CD14-positive monocyte (primary cell): ENCODE measurements around the gene IL11RA. TPM values are rescaled to one million over a fixed set of nuclear protein-coding genes. Genes with fewer than 3 reads are reported as not detected.

ENCODE experiments used
- DNase-seq, 3 donors: peaks; one replicate each; pipeline ENCODE4 v3.0.0-alpha.2; 2011 to 2022
- H2AFZ ChIP-seq: 2 replicates; pipeline ENCODE4 v1.6.0; 2012; ENCODE audit warnings: mild to moderate bottlenecking, low read depth, low read length, inconsistent platforms; ENCODE audit not compliant: insufficient read depth, poor library complexity, severe bottlenecking
- H3K27ac ChIP-seq, 2 donors: 1 replicate in 1 of 2; 2 replicates in 1 of 2; pipeline ENCODE4 v1.5.1; 2012 to 2013; ENCODE audit warnings: low read length in 2 of 2, control low read depth in 1 of 2, inconsistent platforms in 1 of 2, low read depth in 1 of 2, mild to moderate bottlenecking in 1 of 2
- H3K27me3 ChIP-seq, 2 donors: one replicate each; pipeline versions ENCODE4 v1.6.0 to v1.6.1; 2011 to 2013; ENCODE audit warnings: low read length in 2 of 2; ENCODE audit not compliant: control insufficient read depth in 2 of 2, insufficient read depth in 2 of 2
- H3K36me3 ChIP-seq, 2 donors: replicated peaks in 1 of 2; 1 replicate in 1 of 2; 2 replicates in 1 of 2; pipeline versions ENCODE4 v1.5.1 to v1.6.1; 2012 to 2013; ENCODE audit warnings: low read length in 2 of 2, control low read depth in 1 of 2, inconsistent platforms in 1 of 2, mild to moderate bottlenecking in 1 of 2; ENCODE audit not compliant: insufficient read depth in 2 of 2, control insufficient read depth in 1 of 2
- H3K4me1 ChIP-seq, 2 donors: 1 replicate in 1 of 2; 2 replicates in 1 of 2; pipeline versions ENCODE4 v1.5.1 to v1.6.1; 2012 to 2013; ENCODE audit warnings: low read length in 2 of 2, control low read depth in 1 of 2, inconsistent platforms in 1 of 2, mild to moderate bottlenecking in 1 of 2, moderate library complexity in 1 of 2; ENCODE audit not compliant: insufficient read depth in 2 of 2, control insufficient read depth in 1 of 2
- H3K4me2 ChIP-seq: replicated peaks from 2 replicates; pipeline ENCODE3; 2012; ENCODE audit warnings: low read length, moderate library complexity, mild to moderate bottlenecking; ENCODE audit not compliant: poor library complexity, severe bottlenecking; ENCODE audit errors: extremely low read depth
- H3K4me3 ChIP-seq, 3 experiments: fragments of 200-600 bp in 1 of 3; sonication (generic) in 1 of 3; replicated peaks in 1 of 3; 1 replicate in 2 of 3; 2 replicates in 1 of 3; pipeline ENCODE4 v1.5.1; 2011 to 2013; ENCODE audit warnings: low read length in 3 of 3, mild to moderate bottlenecking in 3 of 3, control low read depth in 2 of 3, low read depth in 2 of 3, inconsistent platforms in 1 of 3, moderate library complexity in 1 of 3
- H3K79me2 ChIP-seq: 2 replicates; pipeline ENCODE4 v1.6.0; 2012; ENCODE audit warnings: mild to moderate bottlenecking, control low read depth, inconsistent platforms, low read length, moderate library complexity; ENCODE audit not compliant: insufficient read depth
- H3K9ac ChIP-seq: 2 replicates; pipeline ENCODE4 v1.6.0; 2017; ENCODE audit warnings: low read length, mild to moderate bottlenecking; ENCODE audit not compliant: insufficient read depth, poor library complexity, severe bottlenecking
- H3K9me3 ChIP-seq, 2 donors: replicated peaks in 1 of 2; 1 replicate in 1 of 2; 2 replicates in 1 of 2; pipeline versions ENCODE4 v1.5.1 to v1.6.1; 2012 to 2013; ENCODE audit warnings: low read length in 2 of 2, control low read depth in 1 of 2; ENCODE audit not compliant: control insufficient read depth in 1 of 2, insufficient read depth in 1 of 2
- H4K20me1 ChIP-seq: 2 replicates; pipeline ENCODE4 v1.6.0; 2012; ENCODE audit warnings: mild to moderate bottlenecking, low read length, control low read depth, moderate library complexity; ENCODE audit not compliant: insufficient read depth
- H3K27ac Mint-ChIP-seq, 7 donors: one replicate each; pipeline ENCODE4 v1.8.0; 2020; ENCODE audit warnings: mild to moderate bottlenecking in 7 of 7, mixed read lengths in 7 of 7, moderate library complexity in 6 of 7, inconsistent platforms in 2 of 7
- H3K27me3 Mint-ChIP-seq, 3 donors: one replicate each; pipeline ENCODE4 v1.8.0; 2021 to 2022; ENCODE audit warnings: low read depth in 3 of 3, mild to moderate bottlenecking in 3 of 3, mixed read lengths in 3 of 3, moderate library complexity in 3 of 3, inconsistent platforms in 1 of 3
- H3K36me3 Mint-ChIP-seq, 2 donors: one replicate each; pipeline ENCODE4 v1.8.0; 2020; ENCODE audit warnings: mixed read lengths in 2 of 2, inconsistent platforms in 1 of 2, mild to moderate bottlenecking in 1 of 2
- H3K4me1 Mint-ChIP-seq: one replicate; pipeline ENCODE4 v1.8.0; 2020; ENCODE audit warnings: mild to moderate bottlenecking, mixed read lengths
- H3K4me3 Mint-ChIP-seq, 2 donors: one replicate each; pipeline ENCODE4 v1.8.0; 2020; ENCODE audit warnings: mild to moderate bottlenecking in 2 of 2, mixed read lengths in 2 of 2, moderate library complexity in 1 of 2
- H3K9me3 Mint-ChIP-seq, 7 donors: one replicate each; pipeline ENCODE4 v1.8.0; 2020 to 2022; ENCODE audit warnings: mixed read lengths in 7 of 7, mild to moderate bottlenecking in 6 of 7, moderate library complexity in 6 of 7, inconsistent platforms in 2 of 7
- CTCF ChIP-seq: fragments of 200-600 bp; IDR thresholded peaks from one replicate; pipeline ENCODE4 v1.8.0; 2022; ENCODE audit warnings: antibody characterized with exemption, mild to moderate bottlenecking
- WGBS: methylation state at CpG from one replicate; pipeline ENCODE4 v1.1.5; 2013; ENCODE audit warnings: missing lambda C conversion rate; ENCODE audit not compliant: insufficient coverage; 5-methylcytosine and 5-hydroxymethylcytosine counted together
- intact Hi-C, 2 donors: fragments of 100-400 bp; cut with micrococcal nuclease; formaldehyde crosslinking; loops; one replicate each; pipeline versions ENCODE4 v1.15.0 to v1.15.1; 2023
- polyA plus RNA-seq, 3 donors: library from polyadenylated mRNA; depleted of rRNA in 1 of 3; unstranded in 2 of 3; stranded (reverse) in 1 of 3; fragments of 300-500 nt in 2 of 3; fragments of >200 nt in 1 of 3; fragmentation: Illumina TruSeq in 2 of 3; gene quantifications; 1 replicate in 2 of 3; 2 replicates in 1 of 3; pipeline ENCODE4 v1.2.3, GENCODE V29; 2012 to 2021

Gene IL11RA
- polyA plus RNA-seq, 3 donors = 2.8 to 39.1 (median 4.1) TPM

- Histone ChIP-seq H2AFZ (no peak overlapping the region), H3K79me2 (peaks cover 20% of the 10 kb centered on the region), H3K36me3 (peaks cover 0 to 12% of the 10 kb centered on the region in 2 donors), H3K27me3 (no peaks in the 10 kb centered on the region), H3K9ac (no peak overlapping the region), H3K4me3 (no peak overlapping the region), H4K20me1 (no peaks in the 10 kb centered on the region), H3K4me1 (peaks cover 9 to 10% of the 10 kb centered on the region in 2 donors), H3K27ac (no peak overlapping the region), H3K4me2 (no peak overlapping the region), H3K9me3 (peaks cover 5 to 11% of the 10 kb centered on the region in 2 donors)
- H3K4me1 Mint-ChIP-seq = peaks cover 17% of the 10 kb centered on the region
- no peak overlapping the region for H3K4me3 Mint-ChIP-seq
- H3K27ac Mint-ChIP-seq = no peak overlapping the region
- no peak for DNase-seq
- peaks cover 0 to 2% (median 0%) of the 10 kb centered on the region in 3 donors for H3K27me3 Mint-ChIP-seq
- TF ChIP-seq CTCF = no peak
- peaks cover 18 to 28% of the 10 kb centered on the region in 2 donors for H3K36me3 Mint-ChIP-seq
- intact Hi-C loops = loop anchor here (10.0 kb wide), 2 partner anchors 315 to 445 kb away; partner anchors contain the start of genes ATOSB (in 1 of the 2) and DNAJB5 (in 1 of the 2)
- 100% methylated on average over 2 of the region's 5 CpGs for WGBS
- H3K9me3 Mint-ChIP-seq = peaks cover 8 to 17% (median 12%) of the 10 kb centered on the region in 7 donors
Measured at GRCh38 chr9:34669809-34670562, 18.0 kb downstream of the IL11RA start.

DNA sequence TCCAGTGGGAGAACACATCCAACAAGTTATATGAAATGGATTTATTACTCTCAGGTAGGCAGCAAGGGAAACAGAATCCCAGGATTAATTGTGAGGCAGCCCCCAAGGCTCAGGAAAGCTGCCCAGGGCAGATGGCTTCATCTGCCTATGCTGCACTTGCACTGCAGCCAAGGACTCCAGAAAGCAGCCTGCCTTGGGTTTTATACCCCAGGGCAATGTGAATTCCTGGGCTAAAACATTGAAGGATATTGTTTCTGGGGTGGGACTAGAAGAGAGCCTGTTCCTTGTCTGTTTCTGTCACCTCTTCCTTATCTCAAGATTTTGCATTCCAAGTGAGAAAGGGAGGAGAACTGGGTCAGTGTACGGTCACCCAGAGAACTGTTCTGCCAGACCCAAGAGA is 19.3 kb downstream of the IL11RA start:
- Histone ChIP-seq H4K20me1 (no peaks in the 10 kb centered on the region), H3K9me3 (peaks cover 5 to 11% of the 10 kb centered on the region in 2 donors), H3K4me1 (peaks cover under 1 to 2% of the 10 kb centered on the region in 2 donors), H2AFZ (no peak overlapping the region), H3K79me2 (peaks cover 17% of the 10 kb centered on the region), H3K9ac (no peak overlapping the region), H3K4me2 (no peak overlapping the region), H3K36me3 (peaks cover 0 to 12% of the 10 kb centered on the region in 2 donors), H3K27ac (no peak overlapping the region), H3K27me3 (no peaks in the 10 kb centered on the region), H3K4me3 (no peak overlapping the region)
- Mint-ChIP-seq H3K27ac (no peak overlapping the region), H3K4me3 (no peak overlapping the region), H3K4me1 (peaks cover 12% of the 10 kb centered on the region), H3K9me3 (peaks cover 8 to 17% (median 12%) of the 10 kb centered on the region in 7 donors), H3K36me3 (peaks cover 18 to 28% of the 10 kb centered on the region in 2 donors), H3K27me3 (peaks cover 0 to 2% (median 1%) of the 10 kb centered on the region in 3 donors)
- DNase-seq = no peak
- WGBS = no CpG with 5 or more reads among the region's 1 CpG
- TF ChIP-seq CTCF = no peak
- intact Hi-C loops = no loop called here
